Activated CD4-positive, alpha-beta memory T cell treated with anti-CD3 and anti-CD28 coated beads for 36 hours (primary cell): ENCODE measurements around the gene TTC33. TPM values are rescaled to one million over a fixed set of nuclear protein-coding genes. Genes with fewer than 3 reads are reported as not detected.
"Not testable (repeated sequence)": the region's sequence is repeated elsewhere in the genome, so short reads cannot be mapped to it uniquely, and the experiment has no call there.

Source experiments
- CTCF ChIA-PET: fragments of 350-600 bp; sonication (Branson Sonifier 250); formaldehyde crosslinking; loops from one replicate; lab custom pipeline; 2021; ENCODE audit warnings: antibody characterized with exemption, inconsistent platforms; lab: Charles Lee
- POLR2A ChIA-PET: fragments of 350-600 bp; sonication (Branson Sonifier 250); formaldehyde crosslinking; loops from one replicate; lab custom pipeline; 2021; ENCODE audit warnings: antibody characterized with exemption; lab: Charles Lee
- DNase-seq: peaks from one replicate; pipeline ENCODE4 v3.0.0-alpha.2; 2020
- H3K27ac Mint-ChIP-seq: one replicate; pipeline ENCODE4 v1.8.0; 2021; ENCODE audit warnings: mixed read lengths
- H3K27me3 Mint-ChIP-seq: one replicate; pipeline ENCODE4 v1.8.0; 2021; ENCODE audit warnings: mixed read lengths
- H3K36me3 Mint-ChIP-seq: one replicate; pipeline ENCODE4 v1.8.0; 2021; ENCODE audit warnings: mixed read lengths
- H3K4me1 Mint-ChIP-seq: one replicate; pipeline ENCODE4 v1.8.0; 2021; ENCODE audit warnings: low read depth, mixed read lengths
- H3K4me3 Mint-ChIP-seq: one replicate; pipeline ENCODE4 v1.8.0; 2021; ENCODE audit warnings: mild to moderate bottlenecking, mixed read lengths
- H3K9me3 Mint-ChIP-seq: one replicate; pipeline ENCODE4 v1.8.0; 2021; ENCODE audit warnings: mixed read lengths
- intact Hi-C: fragments of 100-400 bp; cut with micrococcal nuclease; formaldehyde crosslinking; loops from one replicate; pipeline ENCODE4 v1.15.1; 2023
- total RNA-seq, 2 experiments: library from RNA; stranded (reverse); gene quantifications; one replicate each; pipeline ENCODE4 v1.2.3, GENCODE V29; 2021

TTC33 gene
- total RNA-seq, 2 experiments from 2014 or later: 30.2 to 34.1 TPM

DNA sequence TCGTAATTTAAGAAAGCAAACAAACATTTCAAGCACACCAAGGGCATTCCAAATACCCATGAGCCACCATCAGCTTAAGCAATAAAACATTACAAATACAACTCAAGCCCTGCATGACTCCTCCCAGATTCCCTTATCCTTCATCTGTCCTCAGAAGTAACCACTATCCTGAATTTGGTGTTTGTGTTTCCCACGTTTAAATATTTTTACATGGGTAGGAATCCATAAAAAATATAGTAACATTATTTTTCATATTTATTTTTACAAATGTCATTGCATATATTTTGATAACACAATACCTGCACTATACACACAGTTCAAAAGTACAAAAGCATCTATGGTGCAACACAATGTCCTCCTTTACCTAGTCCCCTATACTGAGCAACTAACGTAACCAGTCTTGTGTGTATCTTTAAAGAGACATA, 36.0 kb upstream of the TTC33 start:
- peaks cover 7% of the 10 kb centered on the region for H3K9me3 Mint-ChIP-seq
- DNase-seq: no peak
- H3K4me3 Mint-ChIP-seq: no peak overlapping the region
- H3K4me1 Mint-ChIP-seq: peaks cover 60% of the 10 kb centered on the region
- H3K36me3 Mint-ChIP-seq: peaks cover 19% of the 10 kb centered on the region
- intact Hi-C loops: no loop called here
- H3K27me3 Mint-ChIP-seq: no peaks in the 10 kb centered on the region
- no peak overlapping the region for H3K27ac Mint-ChIP-seq
- CTCF ChIA-PET: no interaction called here
- POLR2A ChIA-PET: interaction anchor here (1.0 kb wide), 1 partner anchor 31 kb away, joined by 3 read pairs; no protein-coding TSS in a partner anchor

DNA sequence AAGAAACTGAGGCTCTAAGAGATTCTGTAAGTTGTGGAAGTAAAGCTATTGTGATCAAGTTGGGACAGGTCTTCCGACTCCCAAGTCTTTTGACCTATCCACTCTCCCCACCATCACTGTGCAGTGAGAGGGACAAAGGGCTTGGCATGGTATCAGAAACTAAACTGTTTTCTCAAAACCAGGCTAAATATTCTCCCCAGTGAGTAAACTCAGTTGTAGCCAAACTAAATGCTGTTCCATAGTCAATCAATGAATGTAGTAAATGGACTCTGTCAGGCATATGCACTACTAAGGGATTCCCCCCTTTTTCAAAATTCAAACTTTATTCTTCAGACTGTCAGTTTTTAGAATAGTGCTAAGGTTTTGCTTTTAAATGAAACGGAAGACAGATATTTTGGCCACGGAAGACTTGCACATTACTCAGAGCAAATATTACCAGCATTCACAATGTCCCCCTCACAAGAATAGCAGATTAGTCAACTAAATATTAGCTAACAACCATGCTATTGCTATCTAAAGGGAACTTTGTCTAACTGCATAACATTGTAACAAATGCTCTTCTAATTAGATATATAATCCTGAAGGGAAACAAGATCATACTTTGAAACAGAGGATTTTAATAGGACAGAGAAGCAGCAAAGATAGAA, 35.3 kb upstream of the TTC33 start:
- H3K27ac Mint-ChIP-seq: no peak overlapping the region
- H3K27me3 Mint-ChIP-seq: no peaks in the 10 kb centered on the region
- POLR2A ChIA-PET: interaction anchor here (1.0 kb wide), 1 partner anchor 32 kb away, joined by 3 read pairs; no protein-coding TSS in a partner anchor

DNA sequence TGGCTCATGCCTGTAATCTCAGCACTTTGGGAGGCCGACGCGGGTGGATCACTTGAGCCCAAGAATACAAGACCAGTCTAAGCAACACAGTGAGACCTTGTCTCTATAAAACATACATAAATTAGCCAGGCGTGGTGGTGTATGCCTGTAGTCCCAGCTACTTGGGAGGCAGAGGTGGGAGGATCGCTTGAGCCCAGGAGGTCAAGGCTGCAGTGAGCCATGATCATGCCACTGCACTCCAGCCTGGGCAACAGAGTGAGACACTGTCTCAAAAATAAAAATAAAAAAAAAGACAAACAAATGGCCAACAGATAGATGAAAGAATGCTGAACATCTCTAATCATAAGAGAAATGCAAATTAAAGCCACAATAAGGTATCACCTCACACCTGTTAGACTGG, 33.2 kb upstream of the TTC33 start:
- CTCF ChIA-PET: not testable (repeated sequence)

More for the DNA sequence above, 35.3 kb upstream of the TTC33 start:
- Mint-ChIP-seq H3K4me3 (no peak overlapping the region), H3K36me3 (peaks cover 23% of the 10 kb centered on the region), H3K4me1 (peaks cover 56% of the 10 kb centered on the region), H3K9me3 (peaks cover 7% of the 10 kb centered on the region)
- CTCF ChIA-PET: no interaction called here
- intact Hi-C loops: no loop called here
- no peak for DNase-seq

DNA sequence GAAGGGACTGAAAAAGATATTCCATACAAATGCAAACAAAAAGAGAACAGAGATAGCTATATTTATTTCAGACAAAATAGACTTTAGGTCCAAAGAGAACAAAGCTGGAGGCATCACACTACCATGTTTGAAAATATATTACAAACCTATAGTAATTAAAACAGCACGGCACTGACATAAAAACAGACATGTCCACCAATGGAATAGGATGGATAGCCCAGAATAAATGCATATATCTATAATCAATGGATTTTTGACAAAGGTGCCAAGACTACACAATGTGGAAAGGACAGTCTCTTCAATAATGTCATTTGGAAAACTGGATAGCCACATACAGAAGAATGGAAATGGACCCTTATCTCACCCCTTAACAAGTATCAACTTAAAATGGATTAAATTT, 32.2 kb upstream of the TTC33 start:
- Mint-ChIP-seq H3K4me3 (no peak overlapping the region), H3K9me3 (peaks cover 7% of the 10 kb centered on the region), H3K36me3 (peaks cover 14% of the 10 kb centered on the region), H3K4me1 (peaks cover 44% of the 10 kb centered on the region), H3K27ac (no peak overlapping the region), H3K27me3 (no peaks in the 10 kb centered on the region)
- CTCF ChIA-PET: no interaction called here
- no peak for DNase-seq
- intact Hi-C loops: no loop called here
- POLR2A ChIA-PET: no interaction called here

More for the DNA sequence above, 33.2 kb upstream of the TTC33 start:
- Mint-ChIP-seq H3K4me1 (peaks cover 50% of the 10 kb centered on the region), H3K36me3 (peaks cover 14% of the 10 kb centered on the region)
- DNase-seq, H3K27me3 Mint-ChIP-seq, POLR2A ChIA-PET, H3K27ac Mint-ChIP-seq, H3K9me3 Mint-ChIP-seq, H3K4me3 Mint-ChIP-seq, intact Hi-C loops: not testable (repeated sequence)

DNA sequence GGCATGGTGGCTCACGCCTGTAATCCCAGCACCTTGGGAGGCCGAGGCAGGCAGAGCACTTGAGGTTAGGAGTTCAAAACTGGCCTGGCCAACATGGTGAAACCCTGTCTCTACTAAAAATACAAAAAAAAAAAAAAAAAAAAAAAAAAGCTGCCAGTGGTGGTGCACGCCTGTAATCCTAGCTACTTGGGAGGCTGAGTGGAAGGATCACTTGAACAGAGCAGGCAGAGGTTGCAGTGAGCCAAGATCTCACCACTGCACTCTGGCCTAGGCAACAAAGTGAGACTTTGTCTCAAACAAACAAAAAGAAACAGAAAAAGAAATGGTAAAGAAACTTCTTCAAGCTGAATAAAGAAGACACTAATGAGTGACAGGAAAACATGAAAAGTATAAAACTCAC, 30.9 kb upstream of the TTC33 start:
- POLR2A ChIA-PET, H3K27ac Mint-ChIP-seq, DNase-seq, intact Hi-C loops, H3K9me3 Mint-ChIP-seq, H3K27me3 Mint-ChIP-seq, H3K4me3 Mint-ChIP-seq: not testable (repeated sequence)
- peaks cover 53% of the 10 kb centered on the region for H3K4me1 Mint-ChIP-seq
- H3K36me3 Mint-ChIP-seq: peaks cover 14% of the 10 kb centered on the region
- CTCF ChIA-PET: interaction anchor here (1.1 kb wide), 1 partner anchor 1072 kb away, joined by 3 read pairs; no protein-coding TSS in a partner anchor

DNA sequence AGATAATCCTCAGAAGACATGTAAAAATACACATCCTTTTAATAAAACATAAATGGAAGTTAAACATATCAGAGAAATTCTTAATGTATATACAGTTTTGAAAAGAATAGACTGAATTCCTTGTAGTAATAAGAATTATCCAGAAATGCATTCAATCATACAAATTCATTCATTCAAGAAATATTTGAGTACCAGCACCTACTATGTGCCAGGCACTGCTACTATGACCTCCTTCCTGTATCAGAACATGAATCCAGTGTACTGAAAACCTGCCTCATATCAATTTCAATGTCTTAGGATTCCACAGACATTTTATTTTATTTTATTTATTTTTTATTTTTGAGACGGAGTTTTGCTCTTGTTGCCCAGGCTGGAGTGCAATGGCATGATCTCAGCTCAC, 29.2 kb upstream of the TTC33 start:
- H3K4me1 Mint-ChIP-seq: peaks cover 51% of the 10 kb centered on the region
- H3K36me3 Mint-ChIP-seq: peaks cover 14% of the 10 kb centered on the region
- H3K9me3 Mint-ChIP-seq: peaks cover 7% of the 10 kb centered on the region
- no peaks in the 10 kb centered on the region for H3K27me3 Mint-ChIP-seq
- intact Hi-C loops: no loop called here
- H3K4me3 Mint-ChIP-seq: no peak overlapping the region
- POLR2A ChIA-PET: no interaction called here
- H3K27ac Mint-ChIP-seq: no peak overlapping the region
- no peak for DNase-seq
- CTCF ChIA-PET: no interaction called here

DNA sequence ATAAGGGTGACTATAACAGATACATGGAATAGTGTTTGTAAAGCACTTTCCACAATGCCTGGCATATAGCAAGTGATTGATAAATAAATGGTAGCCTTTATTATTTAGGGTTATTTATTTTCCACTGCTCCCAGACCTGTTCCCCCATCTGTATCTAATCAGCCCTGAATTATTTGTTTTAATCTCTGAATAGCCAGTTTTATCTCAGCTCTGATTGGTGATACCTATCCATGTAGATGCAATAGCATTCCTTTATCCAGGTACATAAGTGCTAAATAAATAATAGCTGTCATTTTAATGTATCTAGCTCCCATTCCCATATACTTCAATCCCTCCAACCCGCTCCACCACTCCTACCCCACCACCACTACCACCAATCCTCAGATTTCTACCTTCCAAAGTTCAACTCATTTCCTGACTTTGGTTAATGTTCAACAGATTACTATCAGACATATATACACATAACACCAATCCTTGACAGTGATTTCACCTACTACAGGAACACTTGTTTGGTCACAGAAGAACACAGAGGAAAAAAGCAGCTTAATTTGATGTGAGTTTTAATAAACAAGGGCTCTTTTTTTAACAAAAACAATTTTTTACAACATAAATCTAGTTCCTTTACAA, 28.4 kb upstream of the TTC33 start:
- POLR2A ChIA-PET: no interaction called here
- H3K9me3 Mint-ChIP-seq: peaks cover 7% of the 10 kb centered on the region
- intact Hi-C loops: no loop called here
- no peak overlapping the region for H3K4me3 Mint-ChIP-seq
- CTCF ChIA-PET: interaction anchor here (0.5 kb wide), 1 partner anchor 433 kb away, joined by 3 read pairs; no protein-coding TSS in a partner anchor
- H3K36me3 Mint-ChIP-seq: peaks cover 14% of the 10 kb centered on the region
- no peaks in the 10 kb centered on the region for H3K27me3 Mint-ChIP-seq
- peaks cover 51% of the 10 kb centered on the region for H3K4me1 Mint-ChIP-seq
- no peak overlapping the region for H3K27ac Mint-ChIP-seq
- no peak for DNase-seq

DNA sequence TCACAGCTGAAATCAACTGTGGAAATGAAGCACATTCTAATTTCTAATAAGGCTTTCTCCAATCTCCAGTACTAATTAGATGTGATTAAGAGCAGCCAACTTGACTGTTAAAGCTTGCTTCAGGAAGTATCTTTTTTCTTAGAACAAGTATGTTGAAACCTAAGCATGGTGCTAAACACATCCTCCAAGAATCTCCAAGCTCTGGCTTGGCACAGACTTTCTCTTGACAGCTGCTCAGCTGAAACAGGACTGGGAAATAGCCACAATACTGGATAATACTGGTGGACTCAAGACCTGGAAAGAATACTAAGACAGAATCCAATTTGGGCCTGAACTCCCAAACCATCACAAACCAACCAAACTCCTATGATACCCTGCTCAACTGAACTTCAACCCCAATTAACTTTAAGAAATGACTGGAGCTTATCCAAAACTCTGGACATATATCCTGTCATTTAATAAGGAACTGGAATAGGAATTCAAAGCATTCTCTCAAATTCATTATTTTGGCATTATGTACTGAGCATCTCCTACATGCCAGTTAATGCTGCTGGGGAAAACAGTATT, 26.2 kb upstream of the TTC33 start:
- no peak for DNase-seq
- Mint-ChIP-seq H3K36me3 (peaks cover 7% of the 10 kb centered on the region), H3K27ac (no peak overlapping the region), H3K27me3 (no peaks in the 10 kb centered on the region), H3K9me3 (no peaks in the 10 kb centered on the region), H3K4me3 (no peak overlapping the region), H3K4me1 (peaks cover 47% of the 10 kb centered on the region)
- CTCF ChIA-PET: interaction anchor here (0.6 kb wide), 1 partner anchor 822 kb away, joined by 3 read pairs; no protein-coding TSS in a partner anchor
- intact Hi-C loops: no loop called here
- POLR2A ChIA-PET: no interaction called here

DNA sequence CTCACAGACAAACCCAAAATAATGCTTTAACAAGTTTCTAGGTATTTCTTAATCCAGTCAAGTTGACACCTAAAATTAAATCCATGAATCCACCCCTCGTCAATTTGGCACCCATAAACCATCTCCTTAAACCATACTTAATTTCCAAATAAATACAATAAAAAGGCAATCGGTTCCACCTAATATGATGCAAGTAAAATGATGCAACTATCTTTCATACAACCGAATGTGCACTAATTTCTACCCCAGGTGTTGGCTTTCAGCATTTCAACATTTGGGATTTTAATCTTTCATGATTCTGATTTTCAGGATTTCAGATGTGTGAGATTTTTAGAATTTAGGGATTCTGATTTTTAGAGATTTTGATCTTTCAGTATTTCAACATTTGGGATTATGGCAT, 25.1 kb upstream of the TTC33 start:
- CTCF ChIA-PET: no interaction called here
- DNase-seq: no peak

DNA sequence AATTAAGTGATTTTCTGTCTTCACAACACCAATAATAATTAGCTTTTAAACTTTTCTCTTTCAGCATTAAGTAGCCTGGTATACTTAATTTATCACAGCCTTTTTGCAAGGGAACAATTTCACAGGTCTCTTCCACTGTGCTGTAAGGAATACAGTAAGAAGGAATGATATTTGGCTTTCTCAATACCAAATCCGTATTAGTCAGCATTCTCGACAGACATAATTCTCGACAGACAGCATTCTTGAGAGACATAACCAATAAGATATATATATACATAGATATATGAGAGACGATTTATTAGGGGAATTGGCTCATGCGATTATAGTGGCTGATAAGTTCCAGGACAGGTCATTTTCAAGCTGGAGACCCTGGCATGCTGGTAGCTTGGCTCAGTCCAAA, 24.4 kb upstream of the TTC33 start:
- POLR2A ChIA-PET: interaction anchor here (1.0 kb wide), 1 partner anchor 34 kb away, joined by 3 read pairs; no protein-coding TSS in a partner anchor

More for the DNA sequence above, 25.1 kb upstream of the TTC33 start:
- H3K4me3 Mint-ChIP-seq: no peak overlapping the region
- intact Hi-C loops: no loop called here
- H3K36me3 Mint-ChIP-seq: peaks cover 9% of the 10 kb centered on the region
- no peak overlapping the region for H3K27ac Mint-ChIP-seq
- H3K9me3 Mint-ChIP-seq: no peaks in the 10 kb centered on the region
- H3K27me3 Mint-ChIP-seq: no peaks in the 10 kb centered on the region
- peaks cover 54% of the 10 kb centered on the region for H3K4me1 Mint-ChIP-seq
- POLR2A ChIA-PET: interaction anchor here (1.0 kb wide), 1 partner anchor 33 kb away, joined by 3 read pairs; no protein-coding TSS in a partner anchor

DNA sequence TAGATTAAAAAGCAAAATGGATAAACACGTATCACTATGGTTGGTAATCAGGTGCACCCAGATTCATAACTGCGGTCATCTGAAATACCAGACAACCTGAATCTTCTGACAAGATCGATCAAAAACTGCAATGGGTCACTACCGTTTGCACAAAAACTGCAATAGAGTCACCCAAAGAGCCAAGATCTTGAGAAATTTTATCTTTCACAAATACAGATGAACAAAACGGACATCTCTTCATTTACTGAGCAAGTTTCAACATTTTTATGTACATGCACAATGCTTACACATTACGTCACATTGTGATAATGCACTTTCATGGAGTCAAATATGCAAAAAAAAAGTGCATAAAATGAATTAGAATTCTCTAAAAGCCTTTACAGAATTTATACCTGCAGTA, 23.8 kb upstream of the TTC33 start:
- peaks cover 9% of the 10 kb centered on the region for H3K36me3 Mint-ChIP-seq
- no peak for DNase-seq
- no peak overlapping the region for H3K27ac Mint-ChIP-seq
- peaks cover 50% of the 10 kb centered on the region for H3K4me1 Mint-ChIP-seq
- no peaks in the 10 kb centered on the region for H3K27me3 Mint-ChIP-seq
- no peaks in the 10 kb centered on the region for H3K9me3 Mint-ChIP-seq
- ChIA-PET POLR2A (no interaction called here), CTCF (no interaction called here)
- no peak overlapping the region for H3K4me3 Mint-ChIP-seq
- intact Hi-C loops: no loop called here

More for the DNA sequence above, 24.4 kb upstream of the TTC33 start:
- intact Hi-C loops: no loop called here
- Mint-ChIP-seq H3K9me3 (no peaks in the 10 kb centered on the region), H3K27me3 (no peaks in the 10 kb centered on the region), H3K4me3 (no peak overlapping the region), H3K27ac (no peak overlapping the region), H3K36me3 (peaks cover 7% of the 10 kb centered on the region), H3K4me1 (peaks cover 52% of the 10 kb centered on the region)
- CTCF ChIA-PET: no interaction called here
- no peak for DNase-seq

DNA sequence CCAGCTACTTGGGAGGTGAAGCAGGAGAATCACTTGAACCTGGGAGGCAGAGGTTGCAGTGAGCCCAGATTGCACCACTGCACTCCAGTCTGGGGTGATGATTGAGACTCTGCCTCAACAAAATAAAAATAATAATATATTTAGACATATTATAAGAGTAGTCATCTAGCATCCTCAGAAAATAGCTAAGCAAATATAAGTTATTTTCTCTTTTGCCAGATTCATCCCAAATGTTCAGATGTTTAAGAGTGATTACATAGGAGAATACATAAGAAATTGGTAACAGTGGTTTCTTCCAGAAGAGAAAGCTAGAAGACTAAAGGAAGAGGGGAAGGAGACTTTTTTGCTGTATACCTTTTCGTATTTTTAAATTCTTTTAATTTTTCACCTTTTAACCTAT, 22.4 kb upstream of the TTC33 start:
- Mint-ChIP-seq H3K36me3 (peaks cover 10% of the 10 kb centered on the region), H3K4me3 (no peak overlapping the region), H3K27me3 (no peaks in the 10 kb centered on the region), H3K4me1 (peaks cover 43% of the 10 kb centered on the region), H3K9me3 (no peaks in the 10 kb centered on the region), H3K27ac (no peak overlapping the region)
- intact Hi-C loops: no loop called here
- CTCF ChIA-PET: interaction anchor here (2.0 kb wide), 1 partner anchor 22 kb away, joined by 5 read pairs; the partner anchor contains the start of gene TTC33
- POLR2A ChIA-PET: no interaction called here
- no peak for DNase-seq
